ENCODE results near the gene CES1.
A peak's percentile ranks its signal among the peaks of the same experiment; 100 is the strongest.
"Not testable (repeated sequence)": the region's sequence is repeated elsewhere in the genome, so short reads cannot be mapped to it uniquely, and the experiment has no call there.

CES1 gene

GRCh38 chr16:55782091-55782792, 50.7 kb downstream of the CES1 start:
- not testable (repeated sequence) for DNase-seq

GRCh38 chr16:55781456-55781855, 51.4 kb downstream of the CES1 start:
- not testable (repeated sequence) for DNase-seq

GRCh38 chr16:55780095-55780407, 52.8 kb downstream of the CES1 start:
- not testable (repeated sequence) for DNase-seq

- DNase-seq, result no peak
Measured at GRCh38 chr16:55779402-55780094, 53.3 kb downstream of the CES1 start.

- no peak for DNase-seq
Measured at GRCh38 chr16:55778757-55779156, 54.1 kb downstream of the CES1 start.

- no peak for DNase-seq
Measured at GRCh38 chr16:55775857-55776256, 57.0 kb downstream of the CES1 start.

- no peak for DNase-seq
Measured at GRCh38 chr16:55773859-55774549, 58.9 kb downstream of the CES1 start.

GRCh38 chr16:55765161-55765560, 67.7 kb downstream of the CES1 start:
- DNase-seq, result no peak

GRCh38 chr16:55760310-55761001, 72.4 kb downstream of the CES1 start:
- no peak for DNase-seq

GRCh38 chr16:55759965-55760309, 73.0 kb downstream of the CES1 start:
- DNase-seq, result not testable (repeated sequence)

GRCh38 chr16:55757595-55758527, 75.0 kb downstream of the CES1 start:
- DNase-seq, result not testable (repeated sequence)

GRCh38 chr16:55756963-55757362, 75.9 kb downstream of the CES1 start:
- DNase-seq, result no peak

GRCh38 chr16:55754056-55754455, 78.8 kb downstream of the CES1 start:
- DNase-seq, result no peak

GRCh38 chr16:55753145-55753631, 79.7 kb downstream of the CES1 start:
- DNase-seq, result peak; percentile 29
